ENCODE results near the gene MTHFD2. TPM values are rescaled to one million over a fixed set of nuclear protein-coding genes. Genes with fewer than 3 reads are reported as not detected.

The MTHFD2 gene
- total and polyA plus RNA-seq, 7 donors, result 12.7 to 59.4 (median 26.2) TPM

DNA sequence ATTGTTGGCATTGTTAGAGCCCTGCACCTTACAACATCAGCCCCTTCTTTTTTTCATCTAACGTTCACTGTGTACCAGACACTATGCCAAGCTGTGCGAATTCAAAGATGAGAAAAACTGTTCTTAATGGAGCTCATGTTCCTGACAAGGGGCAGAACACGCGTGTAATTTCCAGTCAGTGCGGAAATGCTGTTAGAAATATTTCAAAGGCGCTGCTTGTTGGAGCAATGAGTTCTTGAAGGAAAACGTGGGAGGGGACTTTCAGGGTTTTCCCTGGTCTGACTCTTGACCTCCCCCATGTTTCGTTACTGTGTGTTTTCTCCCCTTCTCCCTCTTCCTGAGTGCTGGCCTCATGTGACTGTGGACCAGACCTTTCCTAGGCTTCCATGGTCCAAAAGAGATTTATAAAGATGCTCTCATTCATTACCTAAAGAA, 1.5 kb downstream of the MTHFD2 start:
- Histone ChIP-seq H3K27me3 (no peaks in the 10 kb centered on the region), H3K4me3 (peak overlapping the region in 2 of 4 donors; percentile 69 to 71), H3K27ac (peak overlapping the region in 2 of 4 donors; percentile 89 to 91), H3K9me3 (no peaks in the 10 kb centered on the region), H3K36me3 (no peaks in the 10 kb centered on the region), H3K4me1 (peaks cover 0 to 17% (median 12%) of the 10 kb centered on the region in 4 donors)
- TF ChIP-seq, protein P1, sequence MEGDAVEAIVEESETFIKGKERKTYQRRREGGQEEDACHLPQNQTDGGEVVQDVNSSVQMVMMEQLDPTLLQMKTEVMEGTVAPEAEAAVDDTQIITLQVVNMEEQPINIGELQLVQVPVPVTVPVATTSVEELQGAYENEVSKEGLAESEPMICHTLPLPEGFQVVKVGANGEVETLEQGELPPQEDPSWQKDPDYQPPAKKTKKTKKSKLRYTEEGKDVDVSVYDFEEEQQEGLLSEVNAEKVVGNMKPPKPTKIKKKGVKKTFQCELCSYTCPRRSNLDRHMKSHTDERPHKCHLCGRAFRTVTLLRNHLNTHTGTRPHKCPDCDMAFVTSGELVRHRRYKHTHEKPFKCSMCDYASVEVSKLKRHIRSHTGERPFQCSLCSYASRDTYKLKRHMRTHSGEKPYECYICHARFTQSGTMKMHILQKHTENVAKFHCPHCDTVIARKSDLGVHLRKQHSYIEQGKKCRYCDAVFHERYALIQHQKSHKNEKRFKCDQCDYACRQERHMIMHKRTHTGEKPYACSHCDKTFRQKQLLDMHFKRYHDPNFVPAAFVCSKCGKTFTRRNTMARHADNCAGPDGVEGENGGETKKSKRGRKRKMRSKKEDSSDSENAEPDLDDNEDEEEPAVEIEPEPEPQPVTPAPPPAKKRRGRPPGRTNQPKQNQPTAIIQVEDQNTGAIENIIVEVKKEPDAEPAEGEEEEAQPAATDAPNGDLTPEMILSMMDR (IDR thresholded peaks at IDR 0.05), result no peak
- TF ChIP-seq POLR2AphosphoS5 (IDR thresholded peaks at IDR 0.05) (no peak), EP300 (IDR thresholded peaks at IDR 0.05) (no peak), POLR2A (IDR thresholded peaks at IDR 0.05) (no peak)
- intact Hi-C loops (cut with DNase I), result loop anchor here (2.0 kb wide), 1 partner anchor 21 kb away; the partner anchor contains the start of gene MOB1A
- DNase-seq, result no peak
- 55 to 67% methylated on average over 8 of the region's 8 CpGs for WGBS, 2 donors

DNA sequence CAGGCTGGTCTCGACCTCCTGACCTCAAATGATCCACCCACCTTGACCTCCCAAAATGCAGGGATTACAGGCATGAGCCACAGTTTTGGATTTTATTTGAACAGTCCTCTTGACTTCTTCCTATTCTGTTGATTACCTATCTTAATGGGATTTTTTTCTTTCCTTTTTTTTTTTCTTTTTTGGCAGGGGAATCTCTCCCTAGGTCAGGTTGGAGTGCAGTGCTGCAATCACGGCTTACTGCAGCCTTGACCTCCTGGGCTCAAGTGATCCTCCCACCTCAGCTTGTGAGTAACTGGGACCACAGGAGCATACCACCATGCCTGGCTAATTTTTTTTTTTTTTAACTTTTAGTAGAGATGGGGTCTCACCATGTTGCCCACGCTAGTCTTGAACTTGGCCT, 2.8 kb downstream of the MTHFD2 start:
- 88 to 90% methylated on average over 3 of the region's 3 CpGs for WGBS, 2 donors
- DNase-seq, result no peak
- intact Hi-C loops (cut with DNase I), result no loop called here
- Histone ChIP-seq H3K4me1 (peaks cover 0 to 17% (median 12%) of the 10 kb centered on the region in 4 donors), H3K27ac (peak overlapping the region in 2 of 4 donors; percentile 1 to 27), H3K4me3 (no peak overlapping the region), H3K9me3 (no peaks in the 10 kb centered on the region), H3K36me3 (no peaks in the 10 kb centered on the region), H3K27me3 (no peaks in the 10 kb centered on the region)
- TF ChIP-seq, protein P1 (IDR thresholded peaks at IDR 0.05), result no peak
- TF ChIP-seq POLR2A (IDR thresholded peaks at IDR 0.05) (no peak), EP300 (IDR thresholded peaks at IDR 0.05) (no peak), POLR2AphosphoS5 (IDR thresholded peaks at IDR 0.05) (no peak)

DNA sequence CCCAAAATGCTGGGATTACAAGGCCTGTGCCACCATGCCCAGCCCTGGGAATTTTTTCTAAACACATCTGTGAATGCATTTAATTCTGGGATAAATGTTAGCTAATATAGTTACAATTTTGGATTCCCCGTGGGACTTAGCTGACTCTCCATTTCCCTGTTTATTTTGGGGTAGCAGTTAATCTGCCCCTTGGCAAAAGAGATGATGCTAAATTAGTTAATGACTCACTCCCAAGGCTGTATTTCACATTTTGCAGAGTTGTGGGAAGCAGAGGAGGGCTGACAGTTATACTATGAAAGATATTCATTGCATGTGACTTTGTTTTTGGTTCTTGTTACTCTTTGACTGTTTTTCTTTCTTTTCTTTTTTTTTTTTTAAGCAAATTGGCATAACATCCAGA, 3.2 kb downstream of the MTHFD2 start:
- H3K27ac ChIP-seq, result peak overlapping the region in 2 of 4 donors; percentile 1 to 27

DNA sequence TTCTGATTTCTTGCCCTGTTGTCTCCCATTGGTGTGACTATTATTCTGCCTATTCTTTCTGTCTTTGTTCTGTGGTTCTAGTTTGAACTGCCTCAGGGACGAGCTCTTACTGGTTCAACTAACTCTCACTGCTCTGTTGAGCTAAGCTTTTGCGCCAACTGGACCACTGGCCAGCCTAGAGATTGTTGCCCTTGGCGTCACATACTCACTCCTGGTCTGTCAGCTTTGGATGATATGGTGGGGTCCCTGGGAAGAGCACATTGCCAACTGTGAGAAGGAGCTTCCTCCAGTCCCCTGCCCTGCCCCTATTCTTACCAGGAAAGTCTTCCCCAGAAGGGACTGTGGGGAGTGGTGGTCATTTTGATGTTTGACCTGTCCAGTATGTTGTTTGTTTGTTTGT, 6.0 kb downstream of the MTHFD2 start:
- no peak for DNase-seq
- H3K4me3 ChIP-seq, result no peak overlapping the region
- H3K27me3 ChIP-seq, result no peaks in the 10 kb centered on the region
- intact Hi-C loops (cut with DNase I), result no loop called here
- WGBS, 2 donors, result 94 to 97% methylated on average over 3 of the region's 3 CpGs
- H3K9me3 ChIP-seq, result no peaks in the 10 kb centered on the region
- H3K27ac ChIP-seq, result no peak overlapping the region
- peaks cover 0 to 10% (median 3%) of the 10 kb centered on the region in 4 donors for H3K4me1 ChIP-seq
- no peaks in the 10 kb centered on the region for H3K36me3 ChIP-seq
- no peak for TF ChIP-seq POLR2AphosphoS5 (IDR thresholded peaks at IDR 0.05)

More for the DNA sequence above, 3.2 kb downstream of the MTHFD2 start:
- no peak for DNase-seq
- no peaks in the 10 kb centered on the region for H3K27me3 ChIP-seq
- no peaks in the 10 kb centered on the region for H3K36me3 ChIP-seq
- no peak overlapping the region for H3K4me3 ChIP-seq
- H3K4me1 ChIP-seq, result peaks cover 0 to 17% (median 12%) of the 10 kb centered on the region in 4 donors
- intact Hi-C loops (cut with DNase I), result no loop called here
- no peaks in the 10 kb centered on the region for H3K9me3 ChIP-seq
- TF ChIP-seq POLR2AphosphoS5 (IDR thresholded peaks at IDR 0.05) (peak in 3 of 4 donors; percentile 28 to 61 (median 60)), POLR2A (IDR thresholded peaks at IDR 0.05) (no peak), EP300 (IDR thresholded peaks at IDR 0.05) (no peak)
- TF ChIP-seq, protein P1 (IDR thresholded peaks at IDR 0.05), result no peak
- 11 to 43% methylated on average over 1 of the region's 1 CpG for WGBS, 2 donors

DNA sequence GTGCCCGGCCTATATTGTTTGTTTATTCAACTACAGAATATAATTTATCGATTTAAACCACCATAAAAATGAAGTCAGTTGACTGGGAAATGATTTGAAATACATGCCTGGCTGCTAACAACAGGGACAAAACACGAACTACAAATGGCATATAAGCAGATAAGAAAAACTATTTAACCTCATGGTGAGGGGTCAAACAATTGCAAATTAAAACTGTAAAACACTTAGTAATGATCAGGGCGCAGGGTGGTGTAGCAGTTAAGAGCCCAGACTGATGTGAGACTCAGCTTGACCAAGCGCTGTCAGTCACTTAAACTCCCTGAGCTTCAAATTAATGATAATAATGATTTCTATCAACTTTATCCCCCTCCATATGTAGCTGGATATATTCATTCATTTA, 6.7 kb downstream of the MTHFD2 start:
- 38 to 70% methylated on average over 5 of the region's 5 CpGs for WGBS, 2 donors
- no peaks in the 10 kb centered on the region for H3K36me3 ChIP-seq
- H3K4me1 ChIP-seq, result peaks cover 0 to 4% (median under 1%) of the 10 kb centered on the region in 4 donors
- no peaks in the 10 kb centered on the region for H3K27me3 ChIP-seq
- no peak overlapping the region for H3K4me3 ChIP-seq
- DNase-seq, result no peak
- no peaks in the 10 kb centered on the region for H3K9me3 ChIP-seq
- intact Hi-C loops (cut with DNase I), result no loop called here
- TF ChIP-seq POLR2A (IDR thresholded peaks at IDR 0.05), result no peak
- no peak for TF ChIP-seq POLR2AphosphoS5 (IDR thresholded peaks at IDR 0.05)
- TF ChIP-seq EP300 (IDR thresholded peaks at IDR 0.05), result no peak
- TF ChIP-seq, protein P1 (IDR thresholded peaks at IDR 0.05), result no peak
- no peak overlapping the region for H3K27ac ChIP-seq

Data from sigmoid colon (tissue), 7 donors.